H1 (cell line): ENCODE results near the gene TOMM7. TPM values are rescaled to one million over a fixed set of nuclear protein-coding genes. Genes with fewer than 3 reads are reported as not detected.

Source experiments
- CTCF ChIA-PET: fragments of 300-600 bp; sonication (Branson Sonifier 250); formaldehyde crosslinking; loops from one replicate; lab custom pipeline; 2021; ENCODE audit not compliant: partially characterized antibody; lab: Charles Lee
- POLR2A ChIA-PET: fragments of 300-600 bp; sonication (Branson Sonifier 250); formaldehyde crosslinking; loops from one replicate; lab custom pipeline; 2021; ENCODE audit warnings: inconsistent platforms; ENCODE audit not compliant: partially characterized antibody; lab: Charles Lee
- DNase-seq, 2 experiments: peaks; one replicate each; pipeline versions ENCODE4 v3.0.0 to v3.0.0-alpha.2; 2010 to 2022; ENCODE audit warnings: low spot score in 2 of 2, low read depth in 1 of 2, mixed read lengths in 1 of 2
- FAIRE-seq: peaks from 2 replicates; lab custom pipeline; 2011; peaks lifted over from hg19 to GRCh38; lab: Jason Lieb, UNC
- H2AFZ ChIP-seq: 2 replicates; pipeline ENCODE4 v1.8.1; 2012; ENCODE audit warnings: low read length, inconsistent platforms
- H2AK5ac ChIP-seq: 2 replicates; pipeline ENCODE4 v1.6.1; 2013; ENCODE audit warnings: low read depth, low read length
- H2BK120ac ChIP-seq: replicated peaks from 2 replicates; pipeline ENCODE3; 2013; ENCODE audit warnings: low read depth, low read length, inconsistent platforms
- H2BK12ac ChIP-seq: 2 replicates; pipeline ENCODE4 v1.6.1; 2013; ENCODE audit warnings: low read depth, low read length
- H2BK15ac ChIP-seq: 2 replicates; pipeline ENCODE4 v1.6.1; 2013; ENCODE audit warnings: low read length
- H2BK20ac ChIP-seq: 2 replicates; pipeline ENCODE4 v1.6.1; 2013; ENCODE audit warnings: low read length
- H2BK5ac ChIP-seq: 2 replicates; pipeline ENCODE4 v1.6.1; 2013; ENCODE audit warnings: low read depth, low read length
- H3K14ac ChIP-seq: 2 replicates; pipeline ENCODE4 v1.6.1; 2013; ENCODE audit warnings: inconsistent platforms; ENCODE audit not compliant: insufficient read length
- H3K18ac ChIP-seq: 2 replicates; pipeline ENCODE4 v1.6.1; 2013; ENCODE audit warnings: low read length; ENCODE audit errors: extremely low read depth
- H3K23ac ChIP-seq: 2 replicates; pipeline ENCODE4 v1.6.1; 2013; ENCODE audit warnings: inconsistent platforms; ENCODE audit not compliant: insufficient read length
- H3K23me2 ChIP-seq: 2 replicates; pipeline ENCODE4 v1.6.1; 2013; ENCODE audit warnings: low read depth, low read length
- H3K27ac ChIP-seq: 2 replicates; pipeline ENCODE4 v1.6.1; 2011; ENCODE audit warnings: low read depth, low read length, inconsistent platforms
- H3K27me3 ChIP-seq, 4 experiments: replicated peaks in 1 of 4; 1 replicate in 1 of 4; 2 replicates in 3 of 4; pipeline versions ENCODE4 v1.6.1 to v1.8.1; 2011 to 2013; ENCODE audit warnings: low read length in 3 of 4, mild to moderate bottlenecking in 3 of 4, inconsistent platforms in 2 of 4, mixed read lengths in 2 of 4, moderate library complexity in 1 of 4; ENCODE audit not compliant: control insufficient read depth in 3 of 4, insufficient read depth in 3 of 4; ENCODE audit errors: extremely low read depth in 1 of 4
- H3K36me3 ChIP-seq, 4 experiments: 2 replicates each; pipeline versions ENCODE4 v1.6.1 to v1.8.1; 2011 to 2013; ENCODE audit warnings: mild to moderate bottlenecking in 4 of 4, low read length in 3 of 4, moderate library complexity in 2 of 4, control low read depth in 1 of 4, inconsistent platforms in 1 of 4; ENCODE audit not compliant: insufficient read depth in 4 of 4, control insufficient read depth in 2 of 4
- H3K4ac ChIP-seq: replicated peaks from 2 replicates; pipeline ENCODE3; 2013; ENCODE audit warnings: low read length, low read depth, mixed read lengths, inconsistent platforms; ENCODE audit not compliant: insufficient read length
- H3K4me1 ChIP-seq, 4 experiments: replicated peaks in 1 of 4; 1 replicate in 1 of 4; 2 replicates in 3 of 4; pipeline versions ENCODE4 v1.6.1 to v1.8.1; 2011 to 2013; ENCODE audit warnings: low read length in 3 of 4, inconsistent platforms in 2 of 4, mixed read lengths in 1 of 4; ENCODE audit not compliant: insufficient read depth in 4 of 4, control insufficient read depth in 3 of 4
- H3K4me2 ChIP-seq, 2 experiments: 2 replicates each; pipeline versions ENCODE4 v1.6.1 to v1.8.1; 2011 to 2013; ENCODE audit warnings: low read depth in 2 of 2, low read length in 2 of 2, control low read depth in 1 of 2, inconsistent platforms in 1 of 2, mild to moderate bottlenecking in 1 of 2; ENCODE audit not compliant: insufficient read depth in 1 of 2
- H3K4me3 ChIP-seq, 4 experiments: fragments of 200-600, 300-600 bp in 1 of 4; sonication (generic), shearing (Covaris generic), sonication (Bioruptor Twin) in 1 of 4; 2 replicates each; pipeline versions ENCODE4 v1.5.1 to v1.8.1; 2011 to 2016; ENCODE audit warnings: low read length in 4 of 4, low read depth in 3 of 4, control low read depth in 2 of 4, inconsistent platforms in 2 of 4, mild to moderate bottlenecking in 2 of 4, mixed read lengths in 1 of 4, moderate library complexity in 1 of 4; ENCODE audit not compliant: insufficient read depth in 2 of 4; ENCODE audit errors: extremely low read depth in 1 of 4
- H3K56ac ChIP-seq: replicated peaks from 2 replicates; pipeline ENCODE3; 2013; ENCODE audit warnings: low read depth, mild to moderate bottlenecking, mixed read lengths, low read length, inconsistent platforms; ENCODE audit not compliant: insufficient read length
- H3K79me1 ChIP-seq: 2 replicates; pipeline ENCODE4 v1.6.1; 2013; ENCODE audit warnings: low read depth, low read length, control low read depth
- H3K79me2 ChIP-seq, 2 experiments: 2 replicates each; pipeline versions ENCODE4 v1.6.1 to v1.8.1; 2012 to 2013; ENCODE audit warnings: low read length in 2 of 2, mild to moderate bottlenecking in 2 of 2, inconsistent platforms in 1 of 2; ENCODE audit not compliant: insufficient read depth in 2 of 2, control insufficient read depth in 1 of 2
- H3K9ac ChIP-seq, 4 experiments: replicated peaks in 1 of 4; 1 replicate in 1 of 4; 2 replicates in 3 of 4; pipeline versions ENCODE4 v1.6.1 to v1.8.1; 2011 to 2013; ENCODE audit warnings: low read depth in 3 of 4, low read length in 3 of 4, control low read depth in 2 of 4, mild to moderate bottlenecking in 2 of 4, moderate library complexity in 2 of 4, inconsistent platforms in 1 of 4; ENCODE audit errors: extremely low read depth in 1 of 4
- H3K9me3 ChIP-seq, 2 experiments: 2 replicates each; pipeline versions ENCODE4 v1.6.1 to v1.8.1; 2012 to 2013; ENCODE audit warnings: mild to moderate bottlenecking in 2 of 2, moderate library complexity in 2 of 2, control low read depth in 1 of 2, inconsistent platforms in 1 of 2, low read depth in 1 of 2, low read length in 1 of 2, mixed read lengths in 1 of 2; ENCODE audit not compliant: insufficient read depth in 2 of 2
- H4K20me1 ChIP-seq, 2 experiments: replicated peaks in 1 of 2; 2 replicates each; pipeline versions ENCODE3 to v1.8.1; 2011 to 2013; ENCODE audit warnings: inconsistent platforms in 2 of 2, low read length in 2 of 2, mild to moderate bottlenecking in 1 of 2; ENCODE audit not compliant: insufficient read depth in 2 of 2, control insufficient read depth in 1 of 2
- H4K5ac ChIP-seq: 2 replicates; pipeline ENCODE4 v1.6.1; 2013; ENCODE audit warnings: low read length, low read depth, mixed read lengths, inconsistent platforms; ENCODE audit not compliant: insufficient read length
- H4K8ac ChIP-seq: 2 replicates; pipeline ENCODE4 v1.8.0; 2013; ENCODE audit warnings: mild to moderate bottlenecking, moderate library complexity, low read length, inconsistent platforms; ENCODE audit not compliant: insufficient read depth; ENCODE audit errors: extremely low read depth
- H4K91ac ChIP-seq: replicated peaks from 2 replicates; pipeline ENCODE3; 2013; ENCODE audit warnings: low read length, mixed read lengths, inconsistent platforms; ENCODE audit not compliant: insufficient read length
- BRCA1 ChIP-seq: IDR thresholded peaks from 2 replicates; pipeline ENCODE4 v1.6.1; 2012; ENCODE audit warnings: low read depth, low read length, improper control_type of control experiment
- CBX5 ChIP-seq: fragments of 300-800, 300-1000 bp; sonication (generic); IDR thresholded peaks from 2 replicates; pipeline ENCODE4 v1.7.1; 2016; ENCODE audit warnings: antibody characterized with exemption, low read length, low read depth
- CEBPB ChIP-seq: IDR thresholded peaks from 2 replicates; pipeline ENCODE4 v1.6.1; 2012; ENCODE audit warnings: low read depth, low read length
- EZH2 ChIP-seq: fragments of 200-600 bp; sonication (generic); IDR thresholded peaks from 2 replicates; pipeline ENCODE4 v1.7.1; 2012; ENCODE audit warnings: low read depth, mild to moderate bottlenecking, moderate library complexity, low read length, inconsistent platforms; ENCODE audit not compliant: severe bottlenecking
- GTF2F1 ChIP-seq: IDR thresholded peaks from 2 replicates; pipeline ENCODE4 v1.6.1; 2012; ENCODE audit warnings: low read depth, low read length, improper control_type of control experiment, borderline replicate concordance
- JUN ChIP-seq: IDR thresholded peaks from 2 replicates; pipeline ENCODE4 v1.6.1; 2011; ENCODE audit warnings: low read depth, mild to moderate bottlenecking, improper control_type of control experiment, low read length
- MAFK ChIP-seq: IDR thresholded peaks from 2 replicates; pipeline ENCODE4 v1.6.1; 2012; ENCODE audit warnings: low read depth, mild to moderate bottlenecking, improper control_type of control experiment, low read length
- POU5F1 ChIP-seq: IDR thresholded peaks from 2 replicates; pipeline ENCODE4 v1.6.1; 2011; ENCODE audit warnings: low read depth, mild to moderate bottlenecking, low read length, moderate library complexity
- SAP30 ChIP-seq: fragments of 300-600 bp; sonication (generic); IDR thresholded peaks from 2 replicates; pipeline ENCODE4 v1.7.1; 2012; ENCODE audit warnings: low read length, moderate library complexity, mild to moderate bottlenecking, inconsistent platforms; ENCODE audit not compliant: insufficient read depth, insufficient replicate concordance
- SIX5 ChIP-seq: IDR thresholded peaks from 2 replicates; pipeline ENCODE4 v1.6.1; 2011; ENCODE audit warnings: mild to moderate bottlenecking, low read depth, low read length
- SRF ChIP-seq: IDR thresholded peaks from 2 replicates; pipeline ENCODE4 v1.6.1; 2011; ENCODE audit warnings: mild to moderate bottlenecking, low read depth, low read length, moderate library complexity
- TEAD4 ChIP-seq: IDR thresholded peaks from 2 replicates; pipeline ENCODE4 v1.6.1; 2012; ENCODE audit warnings: low read depth, low read length, inconsistent platforms, mixed read lengths
- WGBS, 2 experiments: shearing (Covaris generic) in 1 of 2; methylation state at CpG; one replicate each; pipeline versions ENCODE4 v1.1.6 to v1.1.7; 2013 to 2015; ENCODE audit warnings: low lambda C conversion rate in 2 of 2, mixed read lengths in 2 of 2, inconsistent platforms in 1 of 2, low coverage in 1 of 2, missing lambda C conversion rate in 1 of 2; ENCODE audit not compliant: insufficient replicate concordance in 2 of 2, insufficient coverage in 1 of 2, insufficient read length in 1 of 2; ENCODE audit errors: extremely low coverage in 1 of 2, missing lambda C conversion rate in 1 of 2; 5-methylcytosine and 5-hydroxymethylcytosine counted together
- polyA plus RNA-seq, 7 experiments: library from polyadenylated mRNA; depleted of rRNA in 3 of 7; stranded (reverse) in 5 of 7; unstranded in 2 of 7; fragments of >200 nt in 5 of 7; fragments of 200-250 nt in 2 of 7; gene quantifications; 1 replicate in 5 of 7; 2 replicates in 1 of 7; 4 replicates in 1 of 7; pipeline versions ENCODE4 v1.2.1 to v1.2.3, GENCODE V29; 2011 to 2013; ENCODE audit warnings: missing spikeins in 2 of 7, mixed read lengths in 2 of 7
- total RNA-seq: library from RNA; stranded (reverse); fragmentation: NEBNext Ultra II Directional; extraction: Animal tissue kit (Norgen Biotek cat#: 25700); gene quantifications from 2 replicates; pipeline ENCODE4 v1.2.1, GENCODE V29; 2021
- TF ChIP-seq, protein P1 (sequence below): IDR thresholded peaks from 2 replicates; pipeline ENCODE4 v1.6.1; 2012; ENCODE audit warnings: inconsistent platforms

TOMM7 gene
- total and polyA plus RNA-seq, 2 of the 8 experiments (the other 6 are each of a cell fraction or from before 2014, with no cell fraction given), result 389 to 508 TPM

DNA sequence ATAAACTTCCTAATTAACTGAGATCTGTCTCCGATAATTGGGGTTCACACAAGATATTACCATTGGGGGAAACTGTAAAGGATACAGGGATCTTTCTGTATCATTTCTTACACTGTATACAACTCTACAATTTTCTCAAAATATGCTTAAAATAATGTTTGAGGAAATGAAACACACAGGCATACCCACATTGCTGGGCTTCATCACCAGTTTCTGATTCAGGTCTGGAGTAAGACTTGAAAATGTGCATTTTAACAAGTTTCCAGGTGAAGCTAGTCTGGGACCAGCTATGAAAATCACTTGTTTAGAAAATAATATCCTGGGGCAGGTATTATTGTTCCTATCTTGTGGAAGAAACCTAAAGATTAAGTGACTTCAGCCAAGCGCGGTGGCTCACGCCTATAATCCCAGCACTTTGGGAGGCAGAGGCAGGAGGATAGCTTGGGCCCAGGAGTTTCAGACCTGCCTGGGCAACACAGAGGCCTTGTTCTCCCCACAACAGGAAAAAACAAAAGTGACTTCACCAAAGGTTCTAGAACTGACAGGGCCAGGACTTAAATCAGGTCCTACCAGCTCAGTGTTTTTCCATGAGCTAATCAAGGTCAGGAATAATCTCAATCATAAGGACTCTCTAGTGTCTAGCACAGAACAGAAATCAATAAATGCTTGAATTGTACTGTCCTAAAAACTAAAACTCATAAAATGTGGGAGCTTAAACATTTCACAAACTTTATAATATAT is 12.6 kb downstream of the TOMM7 start:
- Histone ChIP-seq H3K14ac (no peak overlapping the region), H3K79me1 (no peaks in the 10 kb centered on the region), H3K79me2 (peaks cover 2 to 3% of the 10 kb centered on the region in 2 experiments; a peak in 2 of 4 replicates), H3K23me2 (no peaks in the 10 kb centered on the region), H4K8ac (no peak overlapping the region), H2BK120ac (peak overlapping the region; percentile 33), H3K4me3 (no peak overlapping the region), H3K4me1 (peaks cover 0 to 26% (median 15%) of the 10 kb centered on the region in 4 experiments), H3K9ac (no peak overlapping the region), H2BK12ac (no peak overlapping the region), H3K27ac (peak overlapping the region; percentile 39; the same call in 1 of the 2 replicates), H4K91ac (no peak overlapping the region), H3K18ac (peak overlapping the region; percentile 27; the same call in 1 of the 2 replicates), H2AK5ac (no peak overlapping the region), H3K9me3 (no peaks in the 10 kb centered on the region), H3K23ac (no peak overlapping the region), H2BK20ac (no peak overlapping the region), H3K56ac (peak overlapping the region; percentile 19), H3K36me3 (peaks cover 0 to 31% (median 7%) of the 10 kb centered on the region in 4 experiments; a peak in 5 of 8 replicates), H4K20me1 (no peaks in the 10 kb centered on the region), H3K4me2 (no peak overlapping the region), H4K5ac (no peak overlapping the region), H2BK5ac (peak overlapping the region; percentile 69), H2BK15ac (no peak overlapping the region), H3K4ac (no peak overlapping the region), H3K27me3 (no peaks in the 10 kb centered on the region), H2AFZ (no peak overlapping the region)
- WGBS, 2 experiments, result 95% methylated on average over 4 of the region's 4 CpGs; no CpG with 5 or more reads in 1 of the 2 experiments
- ChIA-PET POLR2A (interaction anchor here (0.8 to 5.2 kb wide), 11 partner anchors 8 to 402 kb away, joined by 3 to 42 read pairs (median 4); partner anchors contain the start of gene TOMM7), CTCF (interaction anchor here (0.7 to 1.9 kb wide), 8 partner anchors 12 to 213 kb away, joined by 3 to 9 read pairs (median 5); no protein-coding TSS in a partner anchor)
- FAIRE-seq, result no peak
- no peak for DNase-seq
- TF ChIP-seq MAFK, result no peak
- TF ChIP-seq JUN, result no peak
- no peak for TF ChIP-seq POU5F1
- no peak for TF ChIP-seq SRF
- TF ChIP-seq CBX5, result no peak
- no peak for TF ChIP-seq TEAD4
- no peak for TF ChIP-seq CEBPB
- TF ChIP-seq EZH2, result no peak
- no peak for TF ChIP-seq BRCA1
- no peak for TF ChIP-seq SAP30
- TF ChIP-seq GTF2F1, result no peak
- TF ChIP-seq, protein P1, sequence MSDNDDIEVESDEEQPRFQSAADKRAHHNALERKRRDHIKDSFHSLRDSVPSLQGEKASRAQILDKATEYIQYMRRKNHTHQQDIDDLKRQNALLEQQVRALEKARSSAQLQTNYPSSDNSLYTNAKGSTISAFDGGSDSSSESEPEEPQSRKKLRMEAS, result no peak
- no peak for TF ChIP-seq SIX5
